ENCODE results near the gene PDE4D.

DNA sequence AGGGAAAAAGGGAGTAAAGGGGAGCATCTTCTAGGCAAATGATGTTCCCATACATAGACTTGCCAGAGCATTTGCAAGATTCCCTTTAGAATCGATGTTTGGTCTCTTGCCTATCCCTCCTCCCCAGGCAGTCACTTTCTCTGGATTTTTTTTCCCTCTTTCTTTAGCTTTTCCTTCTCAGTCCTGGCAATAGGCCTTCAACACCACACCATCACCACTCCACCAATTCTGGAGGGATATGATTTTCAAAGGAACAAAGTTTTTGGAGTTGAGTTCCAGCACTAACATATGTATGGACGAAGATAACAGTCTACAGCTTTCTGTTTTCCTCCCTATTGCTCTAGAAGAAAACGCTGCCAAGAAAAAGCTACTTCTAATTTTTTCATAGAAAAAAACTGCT lies 377.4 kb downstream of the PDE4D start:
- TF ChIP-seq, protein P1, sequence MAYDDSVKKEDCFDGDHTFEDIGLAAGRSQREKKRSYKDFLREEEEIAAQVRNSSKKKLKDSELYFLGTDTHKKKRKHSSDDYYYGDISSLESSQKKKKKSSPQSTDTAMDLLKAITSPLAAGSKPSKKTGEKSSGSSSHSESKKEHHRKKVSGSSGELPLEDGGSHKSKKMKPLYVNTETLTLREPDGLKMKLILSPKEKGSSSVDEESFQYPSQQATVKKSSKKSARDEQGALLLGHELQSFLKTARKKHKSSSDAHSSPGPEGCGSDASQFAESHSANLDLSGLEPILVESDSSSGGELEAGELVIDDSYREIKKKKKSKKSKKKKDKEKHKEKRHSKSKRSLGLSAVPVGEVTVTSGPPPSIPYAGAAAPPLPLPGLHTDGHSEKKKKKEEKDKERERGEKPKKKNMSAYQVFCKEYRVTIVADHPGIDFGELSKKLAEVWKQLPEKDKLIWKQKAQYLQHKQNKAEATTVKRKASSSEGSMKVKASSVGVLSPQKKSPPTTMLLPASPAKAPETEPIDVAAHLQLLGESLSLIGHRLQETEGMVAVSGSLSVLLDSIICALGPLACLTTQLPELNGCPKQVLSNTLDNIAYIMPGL (CRISPR knock-in tag; IDR thresholded peaks at IDR 0.05), result no peak
- TF ChIP-seq, protein P2, sequence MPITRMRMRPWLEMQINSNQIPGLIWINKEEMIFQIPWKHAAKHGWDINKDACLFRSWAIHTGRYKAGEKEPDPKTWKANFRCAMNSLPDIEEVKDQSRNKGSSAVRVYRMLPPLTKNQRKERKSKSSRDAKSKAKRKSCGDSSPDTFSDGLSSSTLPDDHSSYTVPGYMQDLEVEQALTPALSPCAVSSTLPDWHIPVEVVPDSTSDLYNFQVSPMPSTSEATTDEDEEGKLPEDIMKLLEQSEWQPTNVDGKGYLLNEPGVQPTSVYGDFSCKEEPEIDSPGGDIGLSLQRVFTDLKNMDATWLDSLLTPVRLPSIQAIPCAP (CRISPR knock-in tag; IDR thresholded peaks at IDR 0.05), result no peak
